Stimulated activated CD4-positive, alpha-beta T cell treated with anti-CD3 and anti-CD28 coated beads, TNF-alpha, amount 100 ng/mL, for 1 hour (primary cell): Measurements from ENCODE around the gene MTERF2.

Source experiments
- DNase-seq, 3 donors: peaks; one replicate each; pipeline ENCODE4 v3.0.0-alpha.2; 2020; ENCODE audit warnings: low read depth in 3 of 3, low spot score in 1 of 3

The MTERF2 gene

DNA sequence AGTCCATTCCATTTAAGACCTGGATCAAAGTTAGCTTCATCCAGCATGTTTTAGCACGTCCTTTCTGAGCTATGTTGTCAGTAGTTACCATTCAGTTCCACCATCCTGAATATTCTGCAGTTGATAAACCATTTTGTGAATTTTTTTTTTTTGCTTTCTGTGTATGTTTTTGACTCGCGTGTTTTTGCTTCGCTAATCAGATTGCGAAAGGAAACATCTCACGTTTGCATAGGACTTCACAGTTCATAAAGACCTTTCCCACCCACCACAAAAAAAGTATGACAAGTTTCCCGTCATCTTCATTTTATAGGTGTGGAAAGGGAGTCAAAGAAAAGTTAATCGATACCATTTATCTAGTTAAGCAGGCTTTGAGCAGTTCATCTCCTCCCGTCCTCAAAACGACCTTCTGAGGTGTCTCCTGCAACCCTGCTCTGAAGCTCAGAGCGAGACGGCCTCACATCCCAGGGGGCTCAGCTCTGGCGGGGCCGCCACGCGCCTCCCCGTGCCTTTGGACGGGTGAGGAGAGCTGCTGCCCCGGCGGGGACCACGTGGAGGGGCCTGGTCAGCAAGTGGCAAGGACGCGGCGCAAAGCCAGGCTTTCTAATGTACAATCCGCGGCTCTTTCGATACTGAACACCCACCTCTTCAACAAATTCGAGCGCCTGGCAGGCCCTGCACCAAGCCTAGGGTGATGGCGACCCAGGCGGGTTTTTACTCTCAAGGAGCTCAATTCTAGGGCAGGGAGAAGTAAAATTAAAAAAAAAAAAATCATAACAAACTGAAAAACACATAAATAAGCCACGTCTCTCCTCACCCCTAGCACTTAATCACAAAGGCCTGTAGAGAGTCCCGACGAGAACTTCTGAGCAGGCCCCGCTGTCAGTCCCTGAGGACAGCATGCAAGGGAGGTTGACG, 32.2 kb downstream of the MTERF2 start:
- peak in 1 of 3 donors; percentile 0 for DNase-seq

DNA sequence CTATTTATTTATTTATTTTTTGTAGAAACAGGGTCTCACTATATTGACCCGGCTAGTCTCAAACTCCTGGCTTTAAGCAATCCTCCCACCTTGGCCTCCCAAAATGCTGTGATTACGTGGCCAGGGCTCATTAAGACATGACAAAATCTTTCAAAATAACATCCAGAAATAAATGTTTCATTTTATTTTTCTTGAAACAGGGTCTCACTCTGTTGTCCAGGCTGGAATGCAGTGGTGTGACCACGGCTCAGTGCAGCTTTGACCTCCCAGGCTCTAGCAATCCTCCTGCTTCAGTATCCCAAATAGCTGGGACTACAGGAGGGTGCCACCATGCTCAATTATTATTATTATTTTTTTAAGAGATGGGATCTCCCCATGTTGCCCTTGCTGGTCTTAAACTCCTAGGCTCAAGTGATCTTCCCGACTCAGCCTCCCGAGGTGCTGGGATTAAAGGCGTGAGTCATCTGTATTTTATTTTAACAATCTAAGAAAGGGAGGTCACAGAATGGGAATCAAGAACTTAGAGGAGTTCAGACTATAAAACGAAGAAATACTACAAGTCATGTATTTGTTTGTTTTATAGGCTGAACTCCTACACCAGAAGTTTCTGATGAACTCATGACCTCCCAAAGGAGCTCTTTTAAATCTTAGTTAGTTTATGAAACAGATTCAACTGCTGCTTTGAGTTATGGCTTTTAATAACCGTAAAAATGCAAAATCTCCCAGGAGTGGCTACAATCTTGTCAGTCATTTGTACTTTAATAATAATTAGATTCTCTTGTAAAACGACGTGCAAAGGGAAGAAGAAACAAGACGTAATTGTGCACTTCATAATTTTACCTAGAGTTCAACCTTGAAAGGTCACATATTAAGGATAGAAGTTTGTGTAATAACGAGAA, 33.3 kb downstream of the MTERF2 start:
- DNase-seq = no peak

DNA sequence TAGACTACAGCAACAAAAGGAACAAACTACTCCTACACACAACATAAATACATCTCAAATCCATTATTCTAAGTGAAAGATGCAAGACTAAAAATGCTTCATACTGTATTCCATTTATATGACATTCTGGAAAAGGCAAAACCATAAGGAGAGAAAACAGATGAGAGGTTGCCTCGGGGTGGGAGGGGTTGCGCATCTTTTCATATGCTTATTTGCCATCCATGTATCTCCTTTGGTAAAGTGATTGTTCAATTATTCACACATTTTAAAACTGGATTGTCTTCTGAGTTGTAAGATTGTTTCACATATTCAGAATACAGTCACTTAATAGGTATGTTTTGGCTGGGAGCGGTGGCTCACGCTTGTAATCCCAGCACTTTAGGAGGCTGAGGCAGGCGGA, 36.4 kb downstream of the MTERF2 start:
- no peak for DNase-seq

DNA sequence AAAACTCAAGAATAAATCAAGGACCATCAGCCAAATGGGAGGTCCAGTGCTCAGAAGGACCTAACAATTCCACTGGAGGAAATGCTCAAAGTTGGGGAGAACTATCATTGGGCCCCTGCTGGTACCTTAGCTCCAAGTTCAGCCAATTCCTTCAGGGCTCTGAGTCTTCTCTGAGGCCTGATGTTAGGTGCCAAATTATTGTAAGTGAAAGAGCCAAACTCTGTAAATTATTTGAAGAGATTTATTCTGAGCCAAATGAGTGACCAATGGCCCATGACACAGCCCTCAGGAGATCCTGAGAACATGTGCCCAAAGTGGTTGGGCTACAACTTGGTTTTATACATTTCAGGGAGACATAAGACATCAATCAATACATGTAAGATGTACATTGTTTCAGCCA, 39.5 kb downstream of the MTERF2 start:
- DNase-seq = no peak

DNA sequence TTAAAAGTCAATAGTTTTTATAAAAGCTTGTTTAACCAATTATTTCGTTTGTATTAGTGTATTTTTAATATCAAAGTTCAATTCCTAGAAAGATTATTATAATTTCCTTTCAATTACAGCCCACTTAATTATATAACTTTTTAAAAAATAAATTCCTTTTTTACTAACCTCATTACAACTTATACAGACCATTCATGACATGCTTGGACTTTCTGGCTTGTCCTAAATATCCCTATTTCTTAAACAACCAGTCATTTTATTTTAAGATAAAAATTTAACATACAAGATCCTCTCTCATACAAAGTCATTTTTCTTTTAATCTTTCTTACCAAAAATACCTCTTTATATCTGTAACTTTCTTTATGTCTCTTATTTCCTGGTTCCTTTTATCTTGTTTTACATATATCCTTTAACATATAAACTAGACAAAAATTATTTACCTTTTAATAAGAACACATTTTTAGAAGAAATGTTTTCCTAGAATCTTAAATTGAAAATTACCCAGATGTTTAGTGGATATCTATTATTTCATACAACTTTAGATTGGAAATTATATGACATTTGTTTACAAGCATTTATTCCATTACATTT, 41.6 kb downstream of the MTERF2 start:
- DNase-seq = no peak

DNA sequence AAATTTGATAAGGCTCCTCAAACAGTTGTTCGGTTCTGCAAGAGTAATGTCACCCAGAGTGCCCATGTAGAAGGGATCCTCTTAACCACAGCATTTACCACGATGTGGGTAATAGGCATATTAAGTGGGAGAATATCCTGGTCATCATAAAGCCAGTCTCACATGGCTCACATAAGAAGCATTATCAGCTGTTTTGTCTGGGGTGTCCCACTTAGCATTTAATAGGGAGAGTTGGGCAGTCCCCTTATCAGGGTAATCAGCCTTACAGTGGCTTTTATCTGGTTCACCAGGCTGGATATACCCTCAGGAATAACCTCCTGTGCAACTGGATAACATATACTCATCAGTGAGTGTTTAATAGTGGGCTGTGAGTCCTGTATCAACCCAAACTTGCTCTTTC, 44.2 kb downstream of the MTERF2 start:
- DNase-seq = no peak

DNA sequence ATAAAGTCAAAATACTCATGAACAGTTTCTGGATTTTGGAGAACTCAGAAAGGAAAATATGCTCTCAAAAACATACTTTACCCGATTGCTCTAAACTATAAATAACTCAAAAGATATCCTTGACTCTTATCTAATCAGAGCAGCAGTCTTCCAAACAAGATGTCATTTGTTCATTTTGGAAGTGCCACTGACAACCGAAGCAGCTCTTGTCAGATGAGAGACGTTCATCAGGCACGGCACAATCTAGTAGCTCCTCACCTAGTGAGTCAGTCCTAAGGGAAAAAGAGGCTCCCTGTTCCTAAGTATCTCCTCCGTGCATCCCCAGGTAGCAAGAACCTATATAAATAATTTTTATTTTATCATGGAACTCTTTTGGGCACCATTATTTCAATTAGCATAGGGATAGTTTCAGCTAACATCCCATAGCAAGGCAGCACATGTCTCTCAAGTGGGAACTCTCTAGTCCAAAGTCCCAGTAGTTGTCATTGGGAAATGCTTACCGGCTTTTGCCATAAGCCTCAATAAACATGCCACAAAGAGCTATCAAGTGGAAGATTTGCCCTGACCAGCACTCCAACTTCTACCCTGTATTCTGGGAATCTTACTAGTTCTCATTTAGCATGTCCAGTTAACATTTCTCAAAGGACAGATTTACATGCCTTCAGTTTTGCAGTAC, 45.3 kb downstream of the MTERF2 start:
- DNase-seq = no peak

DNA sequence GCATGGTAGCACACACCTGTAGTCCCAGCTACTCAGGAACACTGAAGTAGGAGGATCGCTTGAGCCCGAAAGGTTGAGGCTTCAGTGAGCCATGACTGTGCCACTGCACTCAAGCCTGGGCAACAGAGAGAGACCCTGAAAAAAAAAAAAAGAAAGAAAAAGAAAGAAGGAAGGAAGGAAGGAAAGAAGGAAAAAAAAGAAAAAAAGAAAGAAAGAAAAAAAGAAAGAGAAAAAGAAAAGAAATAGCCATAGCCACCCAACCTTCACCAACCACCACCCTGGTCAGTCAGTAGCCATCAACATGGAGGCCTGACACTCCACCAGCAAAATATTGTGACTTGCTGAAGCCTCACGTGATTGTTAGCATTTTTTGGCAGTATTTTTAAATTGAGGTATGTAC, 52.7 kb downstream of the MTERF2 start:
- no peak for DNase-seq
